ENCODE measurements around the gene MARS1.
"Not testable (repeated sequence)": the region's sequence is repeated elsewhere in the genome, so short reads cannot be mapped to it uniquely, and the experiment has no call there.

The MARS1 gene

DNA sequence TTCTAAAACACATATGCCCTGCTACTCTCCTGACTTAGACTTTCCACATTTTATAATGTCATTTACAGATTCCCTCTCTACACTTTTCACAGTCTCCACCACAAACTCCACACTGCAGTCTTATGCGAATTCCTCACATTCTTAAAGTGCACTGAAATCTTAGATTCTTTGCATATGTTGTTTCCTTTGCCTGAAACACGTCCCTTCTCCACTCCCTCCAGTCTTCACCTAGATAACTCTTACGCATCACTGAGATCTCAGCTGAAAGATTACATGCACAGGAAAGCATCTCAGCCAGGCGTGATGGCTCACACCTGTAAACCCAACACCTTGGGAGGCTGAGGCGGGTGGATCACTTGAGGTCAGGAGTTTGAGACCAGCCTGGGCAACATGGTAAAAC is 4.4 kb upstream of the MARS1 start:
- TF ChIP-seq POLR2A (IDR thresholded peaks at IDR 0.05; ENCODE audit: low read depth, low read length) = no peak
- FAIRE-seq = no peak
- no peak for DNase-seq (ENCODE audit: insufficient read length, low spot score)

DNA sequence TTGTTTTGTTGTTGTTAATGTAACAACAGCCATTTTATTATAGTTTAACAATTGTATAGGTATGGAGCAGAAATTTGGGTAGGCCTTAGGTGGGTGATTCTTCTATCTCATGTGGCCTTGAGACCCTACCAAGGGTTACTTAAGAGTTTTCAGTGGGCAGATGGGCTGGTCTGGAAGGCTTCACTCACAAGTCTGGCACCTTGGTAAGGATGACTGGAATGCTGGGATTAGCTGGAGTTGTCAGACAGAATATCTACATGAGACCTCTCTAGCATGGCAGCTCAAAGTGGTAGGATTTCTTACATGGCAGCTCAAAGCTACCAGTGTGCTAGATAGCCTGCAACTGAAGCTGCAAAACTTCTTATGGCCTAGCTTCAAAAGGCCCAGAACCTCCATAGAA is 2.2 kb upstream of the MARS1 start:
- no peak for TF ChIP-seq POLR2A (IDR thresholded peaks at IDR 0.05; ENCODE audit: low read depth, low read length)
- no peak for FAIRE-seq

DNA sequence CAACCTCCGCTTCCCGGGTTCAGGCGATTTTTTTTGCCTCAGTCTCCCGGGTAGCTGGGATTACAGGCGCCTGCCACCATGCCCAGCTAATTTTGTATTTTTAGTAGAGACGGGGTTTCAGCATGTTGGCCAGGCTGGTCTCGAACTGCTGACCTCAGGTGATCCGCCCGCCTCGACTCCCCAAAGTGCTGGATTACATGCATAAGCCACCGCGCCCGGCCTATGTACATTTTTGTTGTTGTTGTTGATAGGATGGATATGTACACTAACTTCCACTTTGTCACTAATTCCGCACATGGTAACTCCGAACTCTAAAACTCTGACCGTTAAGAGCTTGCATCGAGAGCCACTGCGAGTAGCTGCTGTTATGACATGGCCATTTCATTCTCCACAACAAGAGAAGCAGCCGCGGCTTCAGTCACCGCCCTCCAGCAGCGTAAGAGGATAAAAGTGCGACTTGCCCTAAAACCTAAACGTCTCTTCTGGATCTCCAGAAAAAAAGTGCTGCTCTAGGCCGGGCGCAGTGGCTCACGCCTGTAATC is 742 bp upstream of the MARS1 start:
- no peak for TF ChIP-seq POLR2A (IDR thresholded peaks at IDR 0.05; ENCODE audit: low read depth, low read length)
- FAIRE-seq (no peak), DNase-seq (ENCODE audit: insufficient read length, low spot score) (no peak)

More for the DNA sequence above, 2.2 kb upstream of the MARS1 start:
- DNase-seq (ENCODE audit: insufficient read length, low spot score) = no peak

DNA sequence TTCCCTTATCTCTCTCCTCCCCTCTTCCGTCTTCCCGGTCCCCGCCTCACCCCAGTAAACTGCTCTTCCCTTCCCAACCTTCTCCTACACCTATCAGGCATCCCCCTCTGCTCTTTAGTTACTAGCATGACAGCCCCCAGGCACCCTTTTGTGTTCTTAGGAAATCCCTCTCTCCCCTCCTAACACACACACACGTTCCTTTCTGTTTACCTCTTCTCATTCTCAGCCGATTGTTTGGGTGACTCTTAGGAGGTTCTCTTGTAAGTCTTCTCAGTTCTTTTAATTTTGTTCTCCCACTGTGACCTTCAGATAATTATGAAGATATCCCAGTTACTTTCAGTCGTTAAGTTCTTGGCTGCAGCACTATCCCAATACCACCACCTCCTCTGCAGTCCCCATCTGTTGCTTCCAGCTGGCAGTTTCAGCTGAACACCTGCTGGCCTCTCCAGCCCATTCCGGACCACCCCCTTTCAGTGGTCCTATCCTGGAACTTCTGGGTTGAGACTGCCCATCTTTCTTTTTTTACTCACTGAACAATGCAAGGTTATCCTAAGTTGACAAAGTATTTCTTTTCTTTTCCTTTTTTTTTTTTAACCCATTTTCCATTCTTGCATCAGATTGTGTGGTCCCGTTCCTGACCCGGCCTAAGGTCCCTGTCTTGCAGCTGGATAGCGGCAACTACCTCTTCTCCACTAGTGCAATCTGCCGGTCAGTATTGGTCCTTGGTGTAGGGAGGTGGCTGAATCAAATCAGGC is 711 bp downstream of the MARS1 start:
- no peak for TF ChIP-seq POLR2A (IDR thresholded peaks at IDR 0.05; ENCODE audit: low read depth, low read length)
- FAIRE-seq (no peak), DNase-seq (ENCODE audit: insufficient read length, low spot score) (no peak)

DNA sequence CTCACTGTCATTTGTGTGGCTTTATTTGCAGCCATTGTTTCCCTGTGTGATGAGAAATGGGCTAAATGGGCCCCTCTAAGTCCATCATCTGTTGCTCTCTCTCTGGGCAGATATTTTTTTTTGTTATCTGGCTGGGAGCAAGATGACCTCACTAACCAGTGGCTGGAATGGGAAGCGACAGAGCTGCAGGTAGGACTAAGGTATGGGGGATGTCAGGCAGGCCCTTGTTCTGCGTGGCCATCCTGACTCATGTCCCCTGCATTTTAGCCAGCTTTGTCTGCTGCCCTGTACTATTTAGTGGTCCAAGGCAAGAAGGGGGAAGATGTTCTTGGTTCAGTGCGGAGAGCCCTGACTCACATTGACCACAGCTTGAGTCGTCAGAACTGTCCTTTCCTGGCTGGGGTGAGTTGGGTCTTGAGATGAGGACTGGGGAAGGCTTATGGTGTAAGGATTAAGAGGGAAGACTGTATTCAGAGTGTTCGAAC is 1.3 kb downstream of the MARS1 start:
- TF ChIP-seq POLR2A (IDR thresholded peaks at IDR 0.05; ENCODE audit: low read depth, low read length) = no peak
- no peak for DNase-seq (ENCODE audit: insufficient read length, low spot score)
- FAIRE-seq = no peak

DNA sequence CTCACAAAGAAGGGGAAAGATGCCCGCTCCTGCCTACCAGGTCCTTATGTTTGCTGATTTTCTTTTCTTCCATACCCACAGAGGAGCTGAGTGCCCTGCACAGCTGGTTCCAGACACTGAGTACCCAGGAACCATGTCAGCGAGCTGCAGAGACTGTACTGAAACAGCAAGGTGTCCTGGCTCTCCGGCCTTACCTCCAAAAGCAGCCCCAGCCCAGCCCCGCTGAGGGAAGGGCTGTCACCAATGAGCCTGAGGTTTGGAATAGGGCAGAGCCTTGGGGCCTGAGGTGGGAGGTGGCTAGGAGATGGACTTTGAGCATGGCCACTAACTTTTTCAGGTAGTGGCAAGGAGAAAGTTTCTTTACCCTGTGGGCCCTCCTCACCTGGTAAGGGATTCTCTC is 2.3 kb downstream of the MARS1 start:
- no peak for FAIRE-seq
- TF ChIP-seq POLR2A (IDR thresholded peaks at IDR 0.05; ENCODE audit: low read depth, low read length) = no peak
- no peak for DNase-seq (ENCODE audit: insufficient read length, low spot score)

DNA sequence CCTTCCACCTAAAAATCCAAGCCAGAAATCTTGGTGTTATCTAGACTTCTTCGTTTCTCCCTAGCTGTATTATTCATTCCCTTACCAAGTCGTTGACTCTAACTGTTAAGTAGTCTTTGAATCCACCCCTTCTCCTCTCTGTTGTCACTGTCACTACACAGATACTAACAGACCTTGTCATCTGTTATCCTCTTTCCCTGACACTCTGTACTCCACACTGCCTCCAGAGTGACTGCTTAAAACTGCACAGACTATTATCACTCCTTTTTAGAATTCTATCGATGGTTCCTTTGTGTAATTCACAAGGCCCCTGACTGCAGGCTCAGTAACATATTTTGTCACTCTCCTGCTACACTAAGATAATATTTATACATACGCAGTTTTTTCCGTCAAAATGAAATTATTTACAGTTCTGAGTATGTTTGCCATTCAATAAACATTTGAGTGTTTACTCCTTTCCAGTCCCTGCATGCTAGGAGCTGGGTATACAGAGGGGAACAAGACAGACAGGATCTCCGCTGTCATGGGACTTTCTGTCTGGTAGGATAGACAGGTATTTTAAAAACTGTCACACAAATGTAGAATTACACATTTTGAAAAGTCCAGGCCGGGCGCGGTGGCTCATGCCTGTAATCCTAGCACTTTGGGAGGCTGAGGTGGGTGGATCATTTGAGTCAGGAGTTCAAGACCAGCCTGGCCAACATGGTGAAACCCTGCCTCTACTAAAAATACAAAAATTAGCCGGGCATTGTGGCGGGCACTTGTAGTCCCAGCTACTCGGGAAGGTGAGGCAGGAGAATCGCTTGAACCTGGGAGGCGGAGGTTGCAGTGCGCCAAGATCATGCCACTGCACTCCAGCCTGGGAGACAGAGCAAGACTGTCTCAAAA is 3.8 kb downstream of the MARS1 start:
- TF ChIP-seq POLR2A (IDR thresholded peaks at IDR 0.05; ENCODE audit: low read depth, low read length) = no peak
- FAIRE-seq = no peak
- no peak for DNase-seq (ENCODE audit: insufficient read length, low spot score)

DNA sequence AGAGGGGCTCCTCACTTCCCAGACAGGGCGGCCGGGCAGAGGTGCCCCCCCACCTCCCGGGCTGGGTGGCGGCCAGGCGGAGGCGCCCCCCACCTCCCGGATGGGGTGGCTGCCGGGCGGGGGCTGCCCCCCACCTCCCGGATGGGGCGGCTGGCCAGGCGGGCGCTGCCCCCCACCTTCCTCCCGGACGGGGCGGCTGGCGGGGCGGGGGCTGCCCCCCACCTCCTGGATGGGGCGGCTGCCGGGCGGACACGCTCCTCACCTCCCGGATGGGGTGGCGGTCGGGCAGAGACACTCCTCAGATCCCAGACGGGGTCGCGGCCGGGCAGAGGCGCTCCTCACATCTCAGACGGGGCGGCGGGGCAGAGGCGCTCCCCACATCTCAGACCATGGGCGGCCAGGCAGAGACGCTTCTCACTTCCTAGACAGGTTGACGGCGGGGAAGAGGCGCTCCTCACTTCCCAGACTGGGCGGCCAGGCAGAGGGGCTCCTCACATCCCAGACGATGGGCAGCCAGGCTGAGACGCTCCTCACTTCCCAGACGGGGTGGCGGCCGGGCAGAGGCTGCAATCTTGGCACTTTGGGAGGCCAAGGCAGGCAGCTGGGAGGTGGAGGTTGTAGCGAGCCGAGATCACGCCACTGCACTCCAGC is 7.3 kb downstream of the MARS1 start:
- not testable (repeated sequence) for DNase-seq (ENCODE audit: insufficient read length, low spot score); FAIRE-seq

DNA sequence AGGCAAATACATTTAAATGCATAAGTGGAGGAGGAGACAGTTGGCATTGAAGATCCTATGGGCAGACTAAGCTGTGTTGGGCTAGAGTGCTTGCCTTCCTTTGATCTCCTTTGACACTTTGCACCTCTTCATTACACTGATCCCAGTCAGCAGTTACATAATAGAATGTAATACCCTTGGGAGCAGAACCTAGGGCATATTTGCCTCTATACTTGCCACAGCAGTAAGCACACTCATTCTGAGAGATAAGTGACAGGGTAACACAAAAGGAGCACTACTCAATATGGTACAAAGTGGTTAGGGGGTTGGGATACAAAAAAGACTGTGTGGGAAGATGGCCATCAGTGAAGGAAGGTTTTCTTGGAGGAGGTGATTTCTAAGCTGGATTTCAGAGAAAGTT is 9.0 kb downstream of the MARS1 start:
- DNase-seq (ENCODE audit: insufficient read length, low spot score) (no peak), FAIRE-seq (no peak)
- TF ChIP-seq POLR2A (IDR thresholded peaks at IDR 0.05; ENCODE audit: low read depth, low read length) = no peak

DNA sequence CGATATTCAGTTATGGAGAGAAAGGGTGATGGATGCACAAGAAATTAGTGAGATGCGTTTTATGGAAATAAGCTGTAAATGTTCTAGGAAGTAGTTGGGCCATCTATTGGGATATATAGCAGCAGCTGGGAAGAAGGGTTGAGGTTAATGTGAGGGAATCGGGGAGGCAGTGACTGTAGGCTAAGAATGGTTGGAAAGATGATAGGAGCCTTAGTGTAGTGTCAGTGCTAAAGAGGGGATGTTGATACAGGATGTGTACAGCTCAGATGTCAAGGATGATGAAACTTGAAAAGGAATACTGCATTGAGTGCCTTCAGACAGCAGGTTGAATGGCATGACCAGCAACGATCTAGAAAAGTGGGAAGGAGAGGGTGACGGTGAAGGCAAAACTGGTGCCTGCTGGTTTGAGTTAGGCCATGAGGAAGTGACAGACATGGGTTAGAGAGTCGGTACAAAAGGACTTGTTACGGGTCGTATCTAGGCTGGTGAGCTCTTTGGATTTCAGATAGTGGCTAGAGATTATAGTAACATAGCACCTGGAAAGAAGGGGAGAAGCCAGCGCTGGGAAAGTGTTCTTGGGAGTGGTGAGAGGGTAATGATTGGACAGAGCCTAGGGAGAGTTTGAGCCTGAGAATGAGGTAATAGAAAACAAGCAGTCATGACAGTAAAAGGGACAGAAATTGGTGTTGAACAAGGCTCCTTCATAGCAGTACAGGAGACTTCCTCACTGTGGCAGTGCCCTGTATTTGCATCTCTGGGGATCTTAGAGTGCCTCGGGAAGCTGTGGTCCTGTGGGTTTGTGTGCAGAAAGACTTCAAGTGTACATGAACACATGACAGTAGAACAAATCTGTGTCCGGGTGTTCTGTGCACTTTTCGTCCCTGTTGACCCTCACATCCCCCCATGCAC is 9.6 kb downstream of the MARS1 start:
- DNase-seq (ENCODE audit: insufficient read length, low spot score) (no peak), FAIRE-seq (no peak)
- TF ChIP-seq POLR2A (IDR thresholded peaks at IDR 0.05; ENCODE audit: low read depth, low read length) = no peak

DNA sequence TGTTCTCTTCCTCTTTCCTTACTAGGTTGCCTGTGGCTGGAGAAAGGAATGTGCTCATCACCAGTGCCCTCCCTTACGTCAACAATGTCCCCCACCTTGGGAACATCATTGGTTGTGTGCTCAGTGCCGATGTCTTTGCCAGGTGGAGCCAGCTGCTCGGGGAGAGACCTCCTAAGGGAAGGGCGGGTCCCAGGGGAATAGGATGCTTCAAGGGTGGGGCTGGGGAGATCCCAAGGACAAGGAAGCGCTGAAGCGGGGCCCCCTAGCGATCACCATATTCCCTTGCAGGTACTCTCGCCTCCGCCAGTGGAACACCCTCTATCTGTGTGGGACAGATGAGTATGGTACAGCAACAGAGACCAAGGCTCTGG is 10.2 kb downstream of the MARS1 start:
- no peak for TF ChIP-seq POLR2A (IDR thresholded peaks at IDR 0.05; ENCODE audit: low read depth, low read length)
- FAIRE-seq (no peak), DNase-seq (ENCODE audit: insufficient read length, low spot score) (no peak)

DNA sequence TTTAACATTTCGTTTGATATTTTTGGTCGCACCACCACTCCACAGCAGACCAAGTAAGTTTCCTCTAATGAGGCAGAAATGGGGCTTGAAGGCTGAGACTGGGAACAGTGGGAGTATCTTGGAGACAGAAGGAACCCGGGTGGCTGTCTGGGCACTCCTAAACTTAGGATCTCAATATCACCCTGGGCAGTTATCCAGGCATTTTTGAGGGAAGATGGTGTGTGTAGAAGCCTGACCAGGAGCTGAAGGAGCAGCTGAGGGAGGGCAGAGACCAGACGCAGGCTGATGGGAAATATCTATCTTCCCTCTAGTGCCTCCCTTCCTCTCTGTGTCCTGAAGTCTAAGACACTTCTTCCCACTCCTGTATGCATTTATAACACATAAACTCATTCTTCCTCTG is 10.7 kb downstream of the MARS1 start:
- FAIRE-seq (no peak), DNase-seq (ENCODE audit: insufficient read length, low spot score) (no peak)
- no peak for TF ChIP-seq POLR2A (IDR thresholded peaks at IDR 0.05; ENCODE audit: low read depth, low read length)

DNA sequence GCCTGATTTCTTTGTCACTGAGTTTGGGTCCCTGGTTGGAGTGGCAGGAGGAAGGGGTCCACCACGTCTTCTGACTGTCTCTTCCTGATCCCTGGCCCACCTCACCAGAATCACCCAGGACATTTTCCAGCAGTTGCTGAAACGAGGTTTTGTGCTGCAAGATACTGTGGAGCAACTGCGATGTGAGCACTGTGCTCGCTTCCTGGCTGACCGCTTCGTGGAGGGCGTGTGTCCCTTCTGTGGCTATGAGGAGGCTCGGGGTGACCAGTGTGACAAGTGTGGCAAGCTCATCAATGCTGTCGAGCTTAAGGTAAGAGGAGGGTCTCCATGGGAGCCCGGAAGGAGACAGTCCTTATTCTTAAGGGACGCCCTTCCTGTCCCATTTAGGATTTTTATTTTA is 12.3 kb downstream of the MARS1 start:
- FAIRE-seq (no peak), DNase-seq (ENCODE audit: insufficient read length, low spot score) (no peak)
- TF ChIP-seq POLR2A (IDR thresholded peaks at IDR 0.05; ENCODE audit: low read depth, low read length) = no peak

DNA sequence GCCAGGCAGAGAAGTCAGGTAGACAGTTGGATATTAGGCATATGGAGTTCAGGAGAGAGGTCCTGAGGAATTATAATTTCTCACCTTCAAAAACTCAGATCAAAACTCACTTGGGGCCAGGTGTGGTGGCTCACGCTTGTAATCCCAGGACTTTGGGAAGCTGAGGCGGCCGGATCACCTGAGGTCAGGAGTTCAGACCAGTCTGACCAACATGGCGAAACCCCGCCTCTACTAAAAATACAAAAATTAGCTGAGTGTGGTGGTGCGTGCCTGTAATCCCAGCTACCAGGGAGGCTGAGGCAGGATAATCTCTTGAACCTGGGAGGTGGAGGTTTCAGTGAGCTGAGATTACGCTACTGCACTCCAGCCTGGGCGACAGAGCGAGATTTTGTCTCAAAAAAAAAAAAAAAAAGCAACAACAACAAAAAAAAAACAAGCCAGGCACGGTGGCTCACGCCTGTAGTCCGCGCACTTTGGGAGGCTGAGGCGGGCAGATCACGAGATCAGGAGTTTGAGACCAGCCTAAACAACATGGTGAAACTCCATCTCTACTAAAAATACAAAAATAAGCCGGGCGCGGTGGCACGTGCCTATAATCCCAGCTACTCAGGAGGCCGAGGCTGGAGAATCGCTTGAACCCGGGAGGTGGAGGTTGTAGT is 14.6 kb downstream of the MARS1 start:
- FAIRE-seq = not testable (repeated sequence)

DNA sequence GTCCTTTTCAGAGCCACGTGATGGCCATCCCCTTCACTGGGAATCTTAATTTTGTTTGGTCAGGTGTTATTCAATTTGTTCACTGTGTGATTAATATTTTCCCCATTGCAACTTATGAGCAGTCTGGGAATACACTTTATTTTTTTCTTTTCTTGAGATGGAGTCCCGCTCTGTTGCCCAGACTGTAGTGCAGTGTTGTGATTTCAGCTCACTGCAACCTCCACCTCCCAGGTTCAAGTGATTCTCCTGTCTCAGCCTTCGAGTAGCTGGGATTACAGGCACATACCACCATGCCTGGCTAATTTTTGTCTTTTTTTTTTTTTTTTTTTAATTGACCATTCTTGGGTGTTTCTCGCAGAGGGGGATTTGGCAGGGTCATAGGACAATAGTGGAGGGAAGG is 18.7 kb downstream of the MARS1 start:
- FAIRE-seq; DNase-seq (ENCODE audit: insufficient read length, low spot score): not testable (repeated sequence)

More for the DNA sequence above, 14.6 kb downstream of the MARS1 start:
- DNase-seq (ENCODE audit: insufficient read length, low spot score) = not testable (repeated sequence)

DNA sequence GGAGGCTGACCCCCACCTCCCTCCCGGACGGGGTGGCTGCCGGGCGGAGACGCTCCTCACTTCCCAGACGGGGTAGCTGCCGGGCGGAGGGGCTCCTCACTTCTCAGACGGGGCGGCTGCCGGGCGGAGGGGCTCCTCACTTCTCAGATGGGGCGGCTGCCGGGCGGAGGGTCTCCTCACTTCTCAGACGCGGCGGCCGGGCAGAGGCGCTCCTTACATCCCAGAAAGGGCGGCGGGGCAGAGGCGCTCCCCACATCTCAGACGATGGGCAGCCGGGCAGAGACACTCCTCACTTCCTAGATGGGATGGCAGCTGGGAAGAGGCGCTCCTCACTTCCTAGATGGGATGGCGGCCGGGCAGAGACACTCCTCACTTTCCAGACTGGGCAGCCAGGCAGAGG is 19.9 kb downstream of the MARS1 start:
- DNase-seq (ENCODE audit: insufficient read length, low spot score); FAIRE-seq: not testable (repeated sequence)

Measured in H54 (cell line).